ENCODE measurements around the gene ATAD2B. TPM values are rescaled to one million over a fixed set of nuclear protein-coding genes. Genes with fewer than 3 reads are reported as not detected.

Gene ATAD2B
- total and polyA plus RNA-seq, 4 donors = 2.3 to 16.2 (median 11.5) TPM

DNA sequence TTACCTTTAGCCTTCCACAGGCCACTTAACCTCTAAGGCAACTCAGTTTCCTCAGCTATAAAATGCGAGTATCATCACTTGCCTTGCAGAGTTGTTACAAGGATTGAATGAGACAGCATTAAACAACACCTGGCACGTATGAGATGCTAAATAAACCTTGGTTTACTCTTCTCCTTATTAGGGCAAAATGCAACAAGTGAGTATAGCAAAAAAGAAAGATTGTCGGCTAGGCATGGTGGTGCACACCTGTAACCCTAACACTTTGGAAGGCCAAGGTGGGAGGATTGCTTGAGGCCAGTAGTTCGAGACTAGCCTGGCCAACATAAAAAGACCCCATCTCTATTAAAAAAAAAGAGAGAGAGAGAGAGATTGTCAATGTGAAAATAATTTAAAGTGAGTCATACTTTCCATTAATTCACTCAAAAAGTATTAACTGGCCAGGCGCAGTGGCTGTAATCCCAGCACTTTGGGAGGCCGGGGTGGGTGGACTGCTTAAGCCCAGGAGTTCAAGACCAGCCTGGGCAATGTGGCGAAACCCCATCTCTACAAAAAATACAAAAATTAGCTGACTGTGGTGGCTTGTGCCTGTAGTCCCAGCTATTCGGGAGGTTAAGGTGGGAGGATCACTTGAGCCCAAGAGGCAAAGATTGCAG lies 8.0 kb downstream of the ATAD2B start:
- TF ChIP-seq CTCF (IDR thresholded peaks at IDR 0.05; ENCODE audit: low read depth, low read length, missing input control) (no peak), RAD21 (IDR thresholded peaks at IDR 0.05) (no peak), FOXA2 (IDR thresholded peaks at IDR 0.05) (no peak), SP1 (IDR thresholded peaks at IDR 0.05) (no peak), NR2F2 (IDR thresholded peaks at IDR 0.05) (no peak), ATF3 (IDR thresholded peaks at IDR 0.05) (no peak), GABPA (IDR thresholded peaks at IDR 0.05 in 1 of 2, conservative IDR thresholded peaks at IDR 0.05 in 1 of 2) (no peak), YY1 (IDR thresholded peaks at IDR 0.05) (no peak), TAF1 (conservative IDR thresholded peaks at IDR 0.05) (no peak), ZBTB33 (IDR thresholded peaks at IDR 0.05) (no peak), JUND (IDR thresholded peaks at IDR 0.05) (no peak), HNF4G (IDR thresholded peaks at IDR 0.05) (no peak)
- TF ChIP-seq, protein P1, sequence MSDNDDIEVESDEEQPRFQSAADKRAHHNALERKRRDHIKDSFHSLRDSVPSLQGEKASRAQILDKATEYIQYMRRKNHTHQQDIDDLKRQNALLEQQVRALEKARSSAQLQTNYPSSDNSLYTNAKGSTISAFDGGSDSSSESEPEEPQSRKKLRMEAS (IDR thresholded peaks at IDR 0.05) = no peak
- WGBS = 95% methylated on average over 8 of the region's 8 CpGs
- H3K4me3 ChIP-seq (ENCODE audit: low read depth in 1 of 3, low read length in 3 of 3) = no peak overlapping the region
- DNase-seq (ENCODE audit: low spot score) = no peak
- H3K36me3 ChIP-seq (ENCODE audit: control insufficient read depth in 4 of 4, insufficient read depth in 3 of 4, low read depth in 1 of 4, low read length in 3 of 4) = no peaks in the 10 kb centered on the region
- H3K27ac ChIP-seq (ENCODE audit: low read depth in 1 of 2, low read length in 2 of 2) = no peak overlapping the region
- H3K9ac ChIP-seq (ENCODE audit: low read depth in 1 of 2, low read length in 2 of 2) = no peak overlapping the region
- H3K4me1 ChIP-seq (ENCODE audit: control insufficient read depth in 4 of 4, insufficient read depth in 4 of 4, low read length in 3 of 4) = peaks cover 0 to 2% (median 0%) of the 10 kb centered on the region in 4 donors
- H3K9me3 ChIP-seq (ENCODE audit: control insufficient read depth in 4 of 4, low read length in 3 of 4) = no peaks in the 10 kb centered on the region
- H3K27me3 ChIP-seq (ENCODE audit: control insufficient read depth in 4 of 4, insufficient read depth in 4 of 4, low read length in 3 of 4) = no peaks in the 10 kb centered on the region

GRCh38 chr2:23916727-23917405 lies 10.1 kb downstream of the ATAD2B start:
- Histone ChIP-seq H3K36me3 (ENCODE audit: control insufficient read depth in 4 of 4, insufficient read depth in 3 of 4, low read depth in 1 of 4, low read length in 3 of 4) (no peaks in the 10 kb centered on the region), H3K4me1 (ENCODE audit: control insufficient read depth in 4 of 4, insufficient read depth in 4 of 4, low read length in 3 of 4) (peaks cover 0 to 4% (median 0%) of the 10 kb centered on the region in 4 donors), H3K27ac (ENCODE audit: low read depth in 1 of 2, low read length in 2 of 2) (no peak overlapping the region), H3K9ac (ENCODE audit: low read depth in 1 of 2, low read length in 2 of 2) (no peak overlapping the region), H3K27me3 (ENCODE audit: control insufficient read depth in 4 of 4, insufficient read depth in 4 of 4, low read length in 3 of 4) (no peaks in the 10 kb centered on the region), H3K4me3 (ENCODE audit: low read depth in 1 of 3, low read length in 3 of 3) (no peak overlapping the region), H3K9me3 (ENCODE audit: control insufficient read depth in 4 of 4, low read length in 3 of 4) (no peaks in the 10 kb centered on the region)
- WGBS = 93% methylated on average over 3 of the region's 3 CpGs
- DNase-seq (ENCODE audit: low spot score) = no peak
- no peak for TF ChIP-seq FOXA1 (IDR thresholded peaks at IDR 0.05)
- TF ChIP-seq REST (IDR thresholded peaks at IDR 0.05) = no peak
- no peak for TF ChIP-seq EGR1 (IDR thresholded peaks at IDR 0.05; ENCODE audit: low read depth in 2 of 2)
- TF ChIP-seq ATF3 (IDR thresholded peaks at IDR 0.05) = no peak
- TF ChIP-seq, protein P1 (IDR thresholded peaks at IDR 0.05) = no peak
- no peak for TF ChIP-seq NR2F2 (IDR thresholded peaks at IDR 0.05)
- TF ChIP-seq ZBTB33 (IDR thresholded peaks at IDR 0.05) = no peak
- no peak for TF ChIP-seq HNF4G (IDR thresholded peaks at IDR 0.05)
- no peak for TF ChIP-seq HNF4A (conservative IDR thresholded peaks at IDR 0.05)
